ENCODE results near the gene KCNAB1. TPM values are rescaled to one million over a fixed set of nuclear protein-coding genes. Genes with fewer than 3 reads are reported as not detected.

The KCNAB1 gene
- total and polyA plus RNA-seq, 12 donors = 1.4 to 5.0 (median 2.5) TPM

DNA sequence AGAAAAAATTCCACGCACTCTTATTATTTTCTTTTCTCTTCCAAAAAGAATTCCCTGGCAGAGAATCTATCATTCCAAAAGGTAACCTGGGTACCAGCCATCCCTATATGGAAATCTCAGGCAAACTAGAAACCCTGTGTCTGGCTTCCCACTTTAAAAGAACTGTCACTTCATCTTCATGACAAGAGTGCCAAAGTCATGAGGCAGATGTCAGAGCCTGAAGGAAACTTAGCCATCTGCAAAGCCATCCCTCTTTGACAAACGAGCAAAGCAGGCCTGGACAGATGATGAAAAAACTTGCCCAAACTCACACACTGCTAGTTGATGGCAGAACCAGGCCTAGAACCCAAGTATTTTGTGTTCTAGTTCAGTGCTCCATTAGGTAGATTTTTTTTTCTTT lies 418.7 kb downstream of the KCNAB1 start:
- Histone ChIP-seq H3K4me1 (peaks cover 7 to 57% (median 41%) of the 10 kb centered on the region in 9 donors), H3K27me3 (no peaks in the 10 kb centered on the region), H3K9me3 (no peaks in the 10 kb centered on the region), H3K36me3 (peaks cover 0 to 75% (median 11%) of the 10 kb centered on the region in 9 donors), H3K27ac (no peak overlapping the region), H3K4me3 (no peak overlapping the region)
- TF ChIP-seq CTCF (IDR thresholded peaks at IDR 0.05) = no peak
- ATAC-seq (no peak), DNase-seq (no peak)
- WGBS, 2 donors = 71 to 82% methylated on average over 2 of the region's 2 CpGs
- intact Hi-C loops (cut with DNase I) = loop anchor here in 3 of 10 donors (5.0 to 10.0 kb wide), 4 partner anchors 133 to 598 kb away; partner anchors contain the start of gene TIPARP (in 1 of the 3)

DNA sequence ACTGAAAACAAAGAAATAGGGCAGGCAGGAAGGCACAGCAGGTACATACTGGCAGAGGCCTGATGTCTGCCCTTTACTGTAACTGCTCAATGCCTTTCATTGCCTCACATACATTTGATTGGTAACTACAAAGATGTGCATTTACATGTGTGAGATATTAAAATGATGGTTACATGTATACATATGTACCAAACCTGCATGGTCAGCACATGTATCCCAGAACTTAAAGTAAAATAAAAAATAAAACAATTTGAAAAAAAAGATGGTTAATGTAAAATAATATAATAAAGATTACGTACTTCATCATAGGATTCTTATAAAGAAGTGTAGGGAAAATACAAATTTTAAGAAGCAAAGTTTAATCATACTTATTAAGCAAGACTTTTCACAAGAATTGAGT lies 419.4 kb downstream of the KCNAB1 start:
- peaks cover 0 to 83% (median 11%) of the 10 kb centered on the region in 9 donors for H3K36me3 ChIP-seq
- ATAC-seq (no peak), DNase-seq (no peak)
- WGBS, 2 donors = 99 to 100% methylated on average over 1 of the region's 1 CpG
- H3K4me3 ChIP-seq = no peak overlapping the region
- H3K27me3 ChIP-seq = no peaks in the 10 kb centered on the region
- no peaks in the 10 kb centered on the region for H3K9me3 ChIP-seq
- H3K4me1 ChIP-seq = peaks cover 7 to 55% (median 42%) of the 10 kb centered on the region in 9 donors
- intact Hi-C loops (cut with DNase I) = loop anchor here in 8 of 10 donors (5.0 to 10.0 kb wide), 9 partner anchors 132 to 597 kb away; partner anchors contain the start of genes TIPARP (in 2 of the 8) and LEKR1 (in 1 of the 8)
- no peak for TF ChIP-seq CTCF (IDR thresholded peaks at IDR 0.05)
- H3K27ac ChIP-seq = no peak overlapping the region

DNA sequence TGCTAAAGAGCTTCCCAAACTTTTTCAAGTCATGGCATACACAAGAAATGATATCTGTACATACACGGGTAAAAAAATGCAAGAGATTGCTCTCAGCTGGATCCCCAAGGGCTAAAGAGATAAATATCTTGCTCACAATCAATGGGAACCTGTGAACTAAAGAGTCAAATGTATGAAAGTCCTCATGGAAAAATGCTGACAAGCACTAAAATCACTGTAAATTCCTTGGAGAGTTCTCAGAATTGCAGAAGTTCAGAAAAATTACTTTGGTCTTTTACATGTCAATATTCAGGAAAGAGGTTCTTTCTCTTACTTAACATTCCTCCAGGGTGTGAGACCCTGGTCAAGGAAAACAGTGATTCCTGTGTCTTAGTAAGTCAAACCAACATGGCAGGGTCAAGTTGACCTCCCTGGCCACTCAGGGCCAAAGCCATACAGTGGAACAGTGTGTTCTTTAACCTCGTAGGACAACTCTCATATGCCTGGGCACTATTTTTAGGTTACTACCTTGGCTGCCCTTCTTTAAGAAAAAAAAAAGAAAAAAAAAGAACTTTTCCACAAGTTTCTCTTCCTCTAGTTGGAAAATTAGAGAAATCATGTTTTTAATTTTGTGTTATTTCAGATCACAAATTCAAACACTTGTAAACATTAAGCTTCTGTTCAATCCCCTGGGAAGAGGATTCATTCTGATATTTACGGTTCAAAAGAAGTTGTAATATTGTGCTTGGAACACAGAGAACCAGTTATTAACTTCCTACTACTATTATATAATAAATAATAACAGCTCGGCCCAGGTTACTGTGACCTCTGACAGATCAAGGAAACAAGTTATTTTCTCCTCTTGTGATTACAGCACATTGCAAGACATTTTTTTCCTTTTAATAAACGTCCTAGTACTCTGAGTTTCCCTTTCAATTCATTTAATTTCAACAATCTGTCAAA lies 422.0 kb downstream of the KCNAB1 start:
- peaks cover 0 to 100% (median 11%) of the 10 kb centered on the region in 9 donors for H3K36me3 ChIP-seq
- intact Hi-C loops (cut with DNase I) = loop anchor here in 6 of 10 donors (1.0 to 10.0 kb wide), 9 partner anchors 132 to 595 kb away; partner anchors contain the start of genes TIPARP (in 2 of the 6) and LEKR1 (in 1 of the 6)
- peaks cover 5 to 68% (median 41%) of the 10 kb centered on the region in 9 donors for H3K4me1 ChIP-seq
- DNase-seq (no peak), ATAC-seq (peak in 7 of 8 donors; percentile 66 to 93 (median 80))
- no peaks in the 10 kb centered on the region for H3K9me3 ChIP-seq
- TF ChIP-seq CTCF (IDR thresholded peaks at IDR 0.05) = no peak
- H3K4me3 ChIP-seq = peak overlapping the region in 1 of 10 donors; percentile 16
- 13 to 19% methylated on average over 5 of the region's 5 CpGs for WGBS, 2 donors
- peak overlapping the region; percentile 47 to 87 (median 65) for H3K27ac ChIP-seq
- H3K27me3 ChIP-seq = no peaks in the 10 kb centered on the region

GRCh38 chr3:156543043-156543555 lies 422.7 kb downstream of the KCNAB1 start:
- peaks cover 0 to 100% (median 10%) of the 10 kb centered on the region in 9 donors for H3K36me3 ChIP-seq
- H3K4me3 ChIP-seq = peak overlapping the region in 1 of 10 donors; percentile 16
- peaks cover 5 to 75% (median 49%) of the 10 kb centered on the region in 9 donors for H3K4me1 ChIP-seq
- intact Hi-C loops (cut with DNase I) = loop anchor here in 6 of 10 donors (2.0 to 10.0 kb wide), 8 partner anchors 132 to 594 kb away; partner anchors contain the start of genes LEKR1 (in 1 of the 6) and TIPARP (in 1 of the 6)
- no peaks in the 10 kb centered on the region for H3K9me3 ChIP-seq
- peak overlapping the region; percentile 47 to 87 (median 65) for H3K27ac ChIP-seq
- H3K27me3 ChIP-seq = no peaks in the 10 kb centered on the region
- DNase-seq (no peak), ATAC-seq (peak in 1 of 8 donors; percentile 21)
- 58 to 68% methylated on average over 2 of the region's 2 CpGs for WGBS, 2 donors
- TF ChIP-seq CTCF (IDR thresholded peaks at IDR 0.05) = no peak
